Measurements from ENCODE around the gene PTPRM. TPM values are rescaled to one million over a fixed set of nuclear protein-coding genes. Genes with fewer than 3 reads are reported as not detected.

Gene PTPRM
- polyA plus RNA-seq, 1 experiment: 81.1 TPM

- Histone ChIP-seq H3K4me3 (ENCODE audit: low read depth, low read length) (no peak overlapping the region), H3K27ac (ENCODE audit: low read depth, low read length) (no peak overlapping the region), H3K27me3 (ENCODE audit: control insufficient read depth, insufficient read depth, low read length) (no peaks in the 10 kb centered on the region), H3K9me3 (ENCODE audit: control insufficient read depth, insufficient read depth, low read length) (no peaks in the 10 kb centered on the region)
- ChIA-PET CTCF (no interaction called here), POLR2A (no interaction called here)
- DNase-seq (ENCODE audit: low read depth, low spot score): no peak
- TF ChIP-seq CTCF (IDR thresholded peaks at IDR 0.05; ENCODE audit: low read depth, low read length): no peak
Measured at GRCh38 chr18:7615840-7616239, 48.7 kb downstream of the PTPRM start.

GRCh38 chr18:7616661-7617060 is 49.5 kb downstream of the PTPRM start:
- no peak for DNase-seq (ENCODE audit: low read depth, low spot score)
- H3K9me3 ChIP-seq (ENCODE audit: control insufficient read depth, insufficient read depth, low read length): no peaks in the 10 kb centered on the region
- ChIA-PET CTCF (interaction anchor here (1.2 kb wide), 1 partner anchor 50 kb away, joined by 3 read pairs; the partner anchor contains the start of gene PTPRM), POLR2A (no interaction called here)
- no peaks in the 10 kb centered on the region for H3K27me3 ChIP-seq (ENCODE audit: control insufficient read depth, insufficient read depth, low read length)
- no peak overlapping the region for H3K27ac ChIP-seq (ENCODE audit: low read depth, low read length)
- no peak for TF ChIP-seq CTCF (IDR thresholded peaks at IDR 0.05; ENCODE audit: low read depth, low read length)
- H3K4me3 ChIP-seq (ENCODE audit: low read depth, low read length): no peak overlapping the region

- no peak for TF ChIP-seq CTCF (IDR thresholded peaks at IDR 0.05; ENCODE audit: low read depth, low read length)
- ChIA-PET POLR2A (interaction anchor here (0.6 kb wide), 1 partner anchor 118 kb away, joined by 3 read pairs; no protein-coding TSS in a partner anchor), CTCF (interaction anchor here (1.2 kb wide), 1 partner anchor 51 kb away, joined by 3 read pairs; the partner anchor contains the start of gene PTPRM)
- H3K9me3 ChIP-seq (ENCODE audit: control insufficient read depth, insufficient read depth, low read length): no peaks in the 10 kb centered on the region
- DNase-seq (ENCODE audit: low read depth, low spot score): no peak
- peak overlapping the region; percentile 11 for H3K27ac ChIP-seq (ENCODE audit: low read depth, low read length)
- H3K4me3 ChIP-seq (ENCODE audit: low read depth, low read length): peak overlapping the region; percentile 20; the same call in 1 of the 2 replicates
- H3K27me3 ChIP-seq (ENCODE audit: control insufficient read depth, insufficient read depth, low read length): no peaks in the 10 kb centered on the region
Measured at GRCh38 chr18:7617738-7618422, 50.8 kb downstream of the PTPRM start.

- CTCF ChIA-PET: no interaction called here
Measured at GRCh38 chr18:7618891-7619442, 51.9 kb downstream of the PTPRM start.

More at GRCh38 chr18:7618891-7619442, 51.9 kb downstream of the PTPRM start:
- Histone ChIP-seq H3K27me3 (ENCODE audit: control insufficient read depth, insufficient read depth, low read length) (no peaks in the 10 kb centered on the region), H3K9me3 (ENCODE audit: control insufficient read depth, insufficient read depth, low read length) (no peaks in the 10 kb centered on the region), H3K4me3 (ENCODE audit: low read depth, low read length) (no peak overlapping the region), H3K27ac (ENCODE audit: low read depth, low read length) (no peak overlapping the region)
- DNase-seq (ENCODE audit: low read depth, low spot score): no peak
- POLR2A ChIA-PET: interaction anchor here (0.7 kb wide), 1 partner anchor 46 kb away, joined by 3 read pairs; no protein-coding TSS in a partner anchor
- TF ChIP-seq CTCF (IDR thresholded peaks at IDR 0.05; ENCODE audit: low read depth, low read length): no peak
